NCI-H2029 (cell line): Measurements from ENCODE around the gene GAP43.

ENCODE experiments used
- DNase-seq: peaks from one replicate; lab custom pipeline; 2025; lab: John Stamatoyannopoulos, UW

Gene GAP43

GRCh38 chr3:115766587-115767482, 143.5 kb downstream of the GAP43 start:
- no peak for DNase-seq

- no peak for DNase-seq
Measured at GRCh38 chr3:115768661-115769060, 145.4 kb downstream of the GAP43 start.
